GM04503 (cell line): ENCODE data around the gene ZSWIM1.
"Not testable (repeated sequence)": the region's sequence is repeated elsewhere in the genome, so short reads cannot be mapped to it uniquely, and the experiment has no call there.

Experiments used
- DNase-seq: peaks from one replicate; pipeline ENCODE4 v3.0.0-alpha.2; 2012; ENCODE audit warnings: low read depth

The ZSWIM1 gene

DNA sequence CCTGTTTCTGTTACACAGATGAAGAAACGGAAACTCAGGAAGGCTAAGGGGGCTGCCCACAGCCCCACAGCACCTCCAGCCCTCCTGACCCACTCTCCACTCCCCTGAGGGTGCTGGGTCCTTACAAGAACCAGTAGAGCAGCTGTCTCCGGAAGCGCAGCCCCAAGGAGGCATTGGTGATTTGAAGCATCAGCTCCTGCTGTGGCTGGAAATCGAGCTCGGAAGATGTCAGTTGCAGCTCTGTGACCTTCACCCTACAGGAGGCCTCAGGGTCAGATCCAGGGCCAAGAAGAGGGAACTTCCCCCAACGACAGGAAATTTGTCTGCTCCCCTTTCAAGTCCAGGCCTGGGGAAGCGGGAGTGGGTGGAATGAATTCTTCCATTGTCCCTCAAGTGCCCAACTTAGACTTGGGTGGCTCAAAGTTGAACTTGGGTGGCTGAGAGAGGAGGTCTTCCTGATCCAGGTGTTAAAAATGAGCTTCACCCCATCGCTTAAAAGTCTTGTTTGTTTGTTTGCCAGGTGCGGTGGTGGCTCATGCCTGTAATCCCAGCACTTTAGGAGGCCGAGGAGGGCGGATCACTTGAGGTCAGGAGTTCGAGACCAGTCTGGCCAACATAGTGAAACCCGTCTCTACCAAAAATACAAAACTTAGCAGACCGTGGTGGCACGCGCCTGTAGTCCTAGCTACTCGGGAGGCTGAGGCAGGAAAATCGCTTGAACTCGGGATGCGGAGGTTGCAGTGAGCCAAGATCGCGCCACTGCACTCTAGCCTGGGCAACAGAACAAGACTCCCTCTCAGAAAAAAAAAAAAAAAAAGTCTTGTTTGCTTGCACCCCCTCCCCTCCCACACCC lies 29.0 kb downstream of the ZSWIM1 start:
- no peak for DNase-seq

DNA sequence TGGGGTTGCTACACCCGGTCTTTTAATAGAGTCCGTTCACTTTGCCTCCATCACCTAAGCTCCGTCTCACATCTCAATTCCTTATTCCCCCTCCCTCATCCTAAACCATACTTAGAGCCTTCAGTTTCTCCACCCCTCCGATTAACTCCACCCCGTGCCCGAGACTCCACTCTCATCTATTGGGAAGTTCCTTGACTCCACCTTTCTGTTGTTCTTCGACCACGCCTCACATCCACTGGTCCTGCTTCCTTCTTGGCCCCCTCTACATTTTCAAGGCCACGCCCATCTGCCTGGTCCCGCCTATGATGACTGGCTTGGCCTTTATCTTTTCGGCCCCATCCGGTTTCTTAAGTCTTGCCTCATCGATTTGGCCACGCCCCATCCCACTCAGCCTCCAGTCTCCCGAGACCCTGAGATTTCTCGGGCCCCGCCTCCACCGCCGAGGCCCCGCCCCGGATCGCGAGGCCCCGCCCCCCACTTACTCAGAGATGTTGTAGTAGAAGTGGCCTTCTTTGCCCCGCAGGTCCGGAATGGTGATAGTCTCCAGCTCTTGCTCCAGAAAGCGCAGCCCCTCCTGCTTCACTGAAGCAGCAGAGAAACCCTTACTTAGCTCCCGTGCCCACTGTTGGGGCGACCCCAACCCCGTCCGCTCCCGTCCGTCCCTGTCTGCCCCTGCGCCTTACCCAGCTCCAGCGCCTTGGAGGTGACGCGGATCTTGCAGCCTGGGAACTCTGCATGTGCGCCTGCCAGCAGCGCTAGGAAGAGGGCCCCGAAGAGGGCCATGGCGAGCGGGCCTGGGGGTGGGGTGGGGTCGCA lies 29.9 kb downstream of the ZSWIM1 start:
- DNase-seq = peak; percentile 93

DNA sequence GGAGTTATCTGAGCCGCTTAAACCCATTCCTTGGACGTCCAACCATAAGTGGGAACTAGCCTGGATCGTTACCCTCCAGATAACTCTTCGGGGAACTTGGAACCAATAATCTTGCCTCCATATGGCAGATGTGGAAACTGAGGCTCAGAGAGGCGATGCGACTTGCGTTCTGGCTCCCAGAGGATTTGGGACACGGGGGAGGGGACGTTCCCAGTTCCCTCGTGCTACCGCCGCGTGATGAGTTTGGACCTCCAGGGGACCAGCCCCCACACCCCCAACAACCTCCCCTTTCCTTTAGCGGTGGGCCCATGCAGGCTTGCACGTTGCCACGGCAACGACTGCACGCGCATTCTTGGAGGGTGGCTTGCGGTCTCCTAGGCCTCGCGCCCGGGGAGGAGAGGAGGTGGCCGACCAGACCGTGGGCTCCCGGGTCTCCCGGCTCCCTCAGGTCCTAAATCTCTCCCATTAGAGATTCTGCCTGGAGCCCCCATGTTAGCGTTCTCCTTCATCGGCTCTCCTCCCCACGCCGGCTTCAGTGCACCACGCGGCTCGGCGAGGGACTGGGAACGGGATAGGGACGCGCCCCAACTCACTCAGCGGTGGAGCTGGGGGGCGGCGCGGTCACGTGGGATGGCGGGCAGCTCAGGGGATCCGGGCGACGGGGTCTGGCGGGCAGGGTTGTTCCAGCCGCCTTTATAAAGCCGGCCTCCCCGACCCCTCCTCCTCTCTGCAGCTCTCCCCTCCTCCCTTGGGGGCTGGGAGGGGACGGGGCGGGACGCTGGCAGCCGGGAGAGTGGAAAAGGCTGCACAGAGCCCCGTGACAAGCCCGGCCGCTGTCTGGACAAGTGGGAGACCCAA lies 30.7 kb downstream of the ZSWIM1 start, which contains the start of gene PLTP:
PLTP (minus strand) TSS at position 670 of the 858 bp plus-strand sequence. CDS start 703 bp downstream, outside the sequence.
- no peak for DNase-seq

DNA sequence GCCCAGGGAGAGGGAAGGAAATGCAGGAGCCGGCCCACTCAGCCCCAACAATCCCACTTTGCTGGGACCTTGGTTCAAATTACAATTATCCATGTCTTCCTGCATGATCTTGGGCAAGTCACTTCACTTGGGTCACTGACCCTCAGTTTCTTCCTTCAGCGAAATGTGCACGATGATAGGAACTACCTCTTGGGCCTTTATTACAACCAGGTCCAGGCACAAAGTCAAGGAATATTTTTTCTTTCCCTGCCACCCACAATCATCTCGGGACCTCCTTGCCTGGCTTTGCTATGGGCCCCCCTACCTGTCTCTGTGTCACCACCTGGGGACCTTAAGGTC lies 31.3 kb downstream of the ZSWIM1 start:
- DNase-seq = no peak

DNA sequence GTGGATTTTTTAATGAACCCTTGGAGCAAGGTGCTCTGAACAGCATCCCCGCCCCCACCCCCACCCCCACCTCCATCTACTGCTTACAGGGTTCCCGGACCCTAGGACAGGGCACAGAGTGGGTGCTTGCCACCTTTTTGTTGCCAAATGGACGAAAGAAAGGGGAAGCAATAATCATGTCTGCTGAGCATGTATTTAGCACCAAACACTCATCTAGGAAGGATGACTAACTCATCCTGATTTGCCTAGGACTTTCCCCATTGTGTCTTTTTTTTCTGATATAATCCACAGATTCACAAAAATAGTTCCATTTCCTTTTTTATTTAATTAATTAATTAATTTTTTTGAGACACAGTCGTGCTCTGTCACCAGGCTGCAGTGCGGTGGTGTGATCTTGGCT lies 32.1 kb downstream of the ZSWIM1 start:
- DNase-seq = no peak

DNA sequence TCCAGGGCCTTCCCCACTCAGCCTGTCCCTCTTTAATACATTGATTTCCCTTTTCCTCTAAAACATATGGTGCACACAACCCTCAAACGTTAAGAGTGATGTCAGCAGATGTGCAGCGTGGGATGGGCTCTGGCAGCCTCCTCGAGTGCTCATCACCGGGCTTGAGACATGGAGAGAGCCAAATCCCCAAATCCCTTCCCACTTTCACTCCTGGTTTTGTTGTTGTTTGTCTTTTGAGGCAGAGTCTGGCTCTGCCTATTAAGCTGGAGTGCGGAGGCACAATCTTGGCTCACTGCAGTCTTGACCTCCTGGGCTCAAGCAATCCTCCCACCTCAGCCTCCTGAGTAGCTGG lies 36.7 kb downstream of the ZSWIM1 start:
- no peak for DNase-seq

DNA sequence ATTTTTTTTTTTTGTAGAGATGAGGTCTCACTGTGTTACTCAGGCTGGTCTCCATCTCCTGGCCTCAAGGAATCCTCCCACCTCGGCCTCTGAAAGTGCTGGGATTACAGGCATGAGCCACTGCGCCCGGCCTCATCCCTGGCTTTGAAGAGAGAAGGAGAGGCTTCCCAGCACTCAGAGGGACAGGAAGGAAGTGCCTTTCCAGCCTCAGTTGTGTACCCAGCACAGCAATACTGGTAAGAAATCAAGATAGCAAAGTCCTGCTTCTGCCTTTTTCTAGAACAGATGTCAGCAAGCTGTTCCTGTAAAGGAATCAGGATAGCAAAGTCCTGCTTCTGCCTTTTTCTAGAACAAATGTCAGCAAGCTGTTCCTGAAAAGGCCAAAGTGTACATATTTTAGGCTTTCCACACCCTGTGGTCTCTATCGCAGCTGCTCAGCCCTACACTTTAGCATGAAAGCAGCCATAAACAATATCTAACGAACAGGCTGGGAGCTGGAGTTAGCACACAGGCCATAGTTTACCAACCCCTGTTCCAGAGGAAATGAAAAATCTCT lies 37.2 kb downstream of the ZSWIM1 start:
- no peak for DNase-seq

DNA sequence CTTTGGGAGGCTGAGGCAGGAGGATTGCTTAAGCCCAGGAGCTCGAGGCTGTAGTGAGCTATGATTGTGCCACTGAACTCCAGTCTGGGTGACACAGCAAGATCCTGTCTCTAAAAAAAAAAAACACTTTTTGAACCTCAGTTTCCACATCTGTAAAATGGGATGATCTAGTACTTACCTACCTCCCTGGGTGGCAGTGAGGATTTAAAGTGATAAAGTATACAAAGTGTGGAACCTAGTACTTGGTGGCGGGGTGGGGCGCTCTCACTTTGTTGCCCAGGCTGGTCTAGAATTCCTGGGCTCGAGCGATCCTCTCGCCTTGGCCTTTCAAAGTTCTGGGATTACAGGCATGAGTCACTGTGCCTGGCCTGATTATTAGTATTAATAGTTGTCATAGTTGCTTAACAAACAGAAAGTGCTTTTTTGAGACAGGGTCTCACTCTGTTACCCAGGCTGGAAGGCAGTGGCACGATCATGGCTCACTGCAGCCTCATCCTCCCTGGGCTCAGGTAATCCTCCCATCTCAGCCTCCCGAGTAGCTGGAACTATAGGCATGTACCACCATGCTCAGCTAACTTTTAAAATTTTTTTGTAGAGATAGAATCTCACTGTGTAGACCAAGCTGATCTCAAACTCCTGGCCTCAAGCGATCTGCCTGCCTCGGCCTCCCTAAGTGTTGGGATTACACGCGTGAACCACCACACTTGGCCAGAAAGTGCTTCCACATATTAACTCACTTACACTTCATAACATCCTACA lies 37.9 kb downstream of the ZSWIM1 start:
- no peak for DNase-seq

DNA sequence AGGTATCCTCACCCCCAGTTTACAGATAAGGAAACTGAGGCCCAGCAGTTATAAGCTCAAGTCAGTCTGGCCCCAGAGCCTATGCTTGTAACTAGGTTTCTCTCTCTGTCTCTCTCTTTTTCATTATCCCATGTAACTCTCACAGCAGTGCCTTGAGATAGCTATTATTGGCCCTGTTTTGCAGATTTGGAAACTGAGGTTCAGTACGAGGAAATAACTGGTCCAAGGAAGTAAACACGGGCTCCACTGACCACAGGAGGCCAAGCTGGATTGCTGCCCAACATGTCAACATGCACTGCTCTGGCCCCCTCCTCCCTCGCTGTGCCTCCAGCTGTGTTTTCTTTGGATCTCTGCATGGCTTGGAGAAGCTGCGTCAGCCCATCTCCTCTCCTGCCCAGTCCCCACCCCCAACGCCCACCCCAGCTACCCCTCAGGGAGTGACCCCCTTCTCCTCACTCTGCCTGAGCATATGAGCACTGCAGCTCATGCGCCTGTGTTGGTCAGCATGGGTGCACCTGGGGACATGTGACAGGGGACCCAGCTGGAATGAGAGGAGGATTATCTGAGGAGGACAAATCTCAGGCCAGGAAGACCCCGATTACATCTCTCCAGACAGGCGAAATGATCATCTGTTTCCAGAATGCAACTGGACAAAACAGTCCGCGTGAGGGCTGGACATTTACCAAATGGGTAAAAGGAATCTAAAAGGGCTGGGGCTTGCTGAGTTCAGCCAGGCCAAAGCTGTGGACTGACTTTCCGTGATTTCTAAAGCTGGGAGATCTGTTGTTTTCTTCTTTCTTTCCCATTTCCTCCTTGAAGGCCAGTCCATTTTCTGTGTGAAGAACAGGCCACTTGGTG lies 38.7 kb downstream of the ZSWIM1 start:
- no peak for DNase-seq

DNA sequence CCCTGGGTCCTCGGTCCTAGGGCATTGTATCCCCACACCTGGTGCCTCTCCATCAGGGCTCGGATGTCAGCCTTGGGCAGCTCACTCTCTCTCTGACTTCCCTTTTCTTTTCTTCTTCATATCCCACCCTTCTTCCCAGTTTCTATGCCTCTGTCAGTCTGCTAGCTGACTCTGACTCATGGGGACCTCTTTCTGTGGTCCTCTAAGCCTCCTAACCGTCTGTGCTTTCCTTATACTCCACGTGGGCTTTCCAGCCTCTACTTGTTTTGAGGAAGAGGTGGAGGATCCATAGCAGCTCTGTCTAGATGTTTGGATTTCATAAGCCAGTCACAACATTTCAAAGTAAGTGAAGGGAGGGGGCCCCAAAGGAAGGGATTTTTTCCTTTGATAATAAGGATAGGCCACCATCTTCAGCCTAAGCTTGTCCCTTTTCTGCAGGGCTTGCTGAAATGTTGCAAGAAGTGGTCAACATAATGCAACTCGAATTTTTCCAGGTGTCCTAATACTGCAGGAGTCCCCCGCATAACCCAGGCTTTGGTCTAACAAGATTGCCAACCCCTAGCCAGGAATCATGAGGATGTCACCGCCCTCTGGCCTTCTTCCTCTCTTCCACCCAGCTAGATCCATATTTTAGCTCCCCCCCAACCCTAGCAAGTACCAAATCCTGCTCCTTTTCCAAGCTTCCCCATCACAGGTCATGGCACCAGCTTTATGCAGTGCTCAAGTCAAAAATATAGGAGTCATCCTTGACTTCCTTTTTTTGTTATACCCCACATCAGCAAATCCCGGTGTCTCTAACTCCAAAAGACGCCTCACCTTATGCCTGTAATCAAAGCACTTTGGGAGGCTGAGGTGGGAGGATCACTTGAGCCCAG lies 39.7 kb downstream of the ZSWIM1 start:
- DNase-seq = no peak

DNA sequence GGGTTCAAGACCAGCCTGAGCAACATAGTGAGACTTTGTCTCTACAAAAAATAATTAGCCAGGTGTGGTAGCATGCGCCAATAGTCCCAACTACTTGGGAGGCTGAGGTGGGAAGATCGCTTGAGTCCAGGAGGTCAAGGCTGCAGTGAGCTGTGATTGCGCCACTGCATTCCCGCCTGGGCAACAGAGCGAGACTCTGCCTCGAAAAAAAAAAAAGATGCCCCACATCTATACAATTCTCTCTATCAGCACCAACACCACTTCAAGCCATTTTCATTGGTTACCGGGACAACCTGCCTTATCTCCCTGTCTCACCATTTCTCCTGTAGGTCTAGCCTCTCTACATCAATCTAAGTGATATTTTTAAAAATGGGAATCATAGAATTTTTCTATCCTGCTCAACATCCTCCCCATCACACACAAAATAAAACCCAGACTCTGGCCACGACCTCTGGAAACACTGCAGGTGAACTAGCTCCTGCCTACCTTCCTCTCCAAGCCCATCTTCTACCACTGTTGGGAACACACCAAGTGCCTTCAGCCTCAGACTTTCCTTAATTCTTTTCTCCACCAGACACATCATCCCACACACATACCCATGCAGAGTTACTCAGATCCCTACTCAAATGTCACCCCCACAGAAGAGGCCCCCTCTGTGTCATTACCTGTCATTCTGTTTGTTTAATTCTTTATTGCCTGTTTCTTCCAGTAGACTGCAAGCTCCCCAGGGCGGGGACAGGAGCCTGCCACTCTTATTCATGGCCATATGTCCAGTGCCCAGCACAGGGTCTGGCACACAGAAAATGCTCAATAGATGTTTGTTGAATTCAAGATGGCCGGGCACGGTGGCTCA lies 40.5 kb downstream of the ZSWIM1 start:
- DNase-seq = no peak

DNA sequence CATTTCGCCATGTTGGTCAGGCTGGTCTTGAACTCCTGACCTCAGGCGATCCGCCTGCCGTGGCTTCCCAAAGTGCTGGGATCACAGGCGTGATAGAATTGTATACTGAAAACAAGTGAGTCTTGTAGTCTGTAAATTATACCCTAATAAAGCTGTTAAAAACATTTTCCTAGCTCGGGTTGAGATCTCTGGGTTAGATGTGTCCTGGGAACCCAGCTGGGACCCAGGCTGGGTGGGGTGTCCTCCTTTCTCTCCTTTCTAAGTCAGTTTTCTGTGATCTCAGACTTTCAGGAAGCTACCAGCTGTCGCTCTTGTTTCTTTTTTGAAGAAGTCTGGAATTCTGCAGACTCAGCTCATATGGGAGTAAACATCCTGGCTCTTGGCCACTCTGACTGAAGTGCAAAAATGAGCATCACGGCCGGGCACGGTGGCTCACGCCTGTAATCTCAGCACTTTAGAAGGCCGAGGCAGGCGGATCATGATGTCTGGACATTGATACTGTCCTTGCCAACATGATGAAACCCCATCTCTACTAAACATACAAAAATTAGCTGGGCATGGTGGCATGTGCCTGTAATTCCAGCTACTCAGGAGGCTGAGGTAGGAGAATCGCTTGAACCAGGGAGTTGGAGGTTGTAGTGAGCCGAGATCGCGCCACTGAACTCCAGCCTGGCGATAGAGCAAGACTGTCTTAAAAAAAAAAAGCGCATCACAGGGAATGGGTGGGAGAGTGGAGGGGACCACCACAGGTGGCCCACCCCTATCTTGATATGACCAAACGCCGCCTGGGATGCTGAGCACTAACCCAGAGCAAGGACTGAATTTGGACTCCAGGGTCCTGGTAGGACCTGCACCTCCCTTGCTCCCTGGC lies 43.6 kb downstream of the ZSWIM1 start:
- DNase-seq = no peak

DNA sequence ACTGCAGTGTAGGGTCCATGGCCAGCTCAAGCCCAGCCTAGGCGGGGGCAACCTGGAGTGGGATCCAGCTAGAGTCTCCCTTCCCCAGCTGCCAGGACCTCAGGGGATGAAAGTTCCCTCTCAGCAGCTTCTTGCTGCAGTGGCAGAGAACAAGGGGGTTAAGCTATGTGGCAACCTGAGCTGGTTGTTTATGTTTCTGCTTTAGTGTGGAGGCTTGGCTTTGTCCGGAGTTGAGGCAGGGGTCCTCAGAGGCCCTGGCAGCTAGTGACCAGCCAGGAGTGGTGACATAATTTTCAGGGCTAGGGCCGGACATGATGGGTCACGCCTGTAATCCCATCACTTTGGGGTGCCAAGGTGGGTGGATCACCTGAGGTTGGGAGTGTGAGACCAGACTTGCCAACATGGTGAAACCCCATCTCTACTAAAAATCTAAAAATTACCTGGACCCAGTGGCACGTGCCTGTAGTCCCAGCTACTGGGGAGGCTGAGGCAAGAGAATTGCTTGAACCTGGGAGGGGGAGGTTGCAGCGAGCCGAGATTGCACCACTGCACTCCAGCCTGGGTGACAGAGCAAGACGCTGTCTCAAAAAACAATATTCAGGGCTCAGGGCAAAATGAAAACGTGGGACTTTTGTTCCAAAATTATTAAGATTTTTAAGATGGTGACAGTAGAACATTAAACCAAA lies 44.9 kb downstream of the ZSWIM1 start:
- no peak for DNase-seq

DNA sequence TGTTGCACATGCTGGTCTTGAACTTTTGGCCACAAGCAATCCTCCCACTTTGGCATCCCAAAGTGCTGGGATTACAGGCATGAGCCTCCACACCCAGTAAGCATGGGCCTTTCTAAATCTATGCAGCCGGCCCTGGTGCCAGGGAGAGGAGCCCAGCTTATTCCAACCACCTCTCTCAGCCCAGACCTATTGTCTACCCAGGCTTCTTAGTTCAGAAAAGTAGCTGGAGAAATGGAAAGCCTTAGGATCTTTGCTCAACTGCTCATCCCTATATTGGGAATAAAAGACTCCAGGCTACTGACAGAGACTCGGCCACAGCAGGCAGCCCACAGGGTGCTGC lies 45.7 kb downstream of the ZSWIM1 start:
- DNase-seq = no peak

DNA sequence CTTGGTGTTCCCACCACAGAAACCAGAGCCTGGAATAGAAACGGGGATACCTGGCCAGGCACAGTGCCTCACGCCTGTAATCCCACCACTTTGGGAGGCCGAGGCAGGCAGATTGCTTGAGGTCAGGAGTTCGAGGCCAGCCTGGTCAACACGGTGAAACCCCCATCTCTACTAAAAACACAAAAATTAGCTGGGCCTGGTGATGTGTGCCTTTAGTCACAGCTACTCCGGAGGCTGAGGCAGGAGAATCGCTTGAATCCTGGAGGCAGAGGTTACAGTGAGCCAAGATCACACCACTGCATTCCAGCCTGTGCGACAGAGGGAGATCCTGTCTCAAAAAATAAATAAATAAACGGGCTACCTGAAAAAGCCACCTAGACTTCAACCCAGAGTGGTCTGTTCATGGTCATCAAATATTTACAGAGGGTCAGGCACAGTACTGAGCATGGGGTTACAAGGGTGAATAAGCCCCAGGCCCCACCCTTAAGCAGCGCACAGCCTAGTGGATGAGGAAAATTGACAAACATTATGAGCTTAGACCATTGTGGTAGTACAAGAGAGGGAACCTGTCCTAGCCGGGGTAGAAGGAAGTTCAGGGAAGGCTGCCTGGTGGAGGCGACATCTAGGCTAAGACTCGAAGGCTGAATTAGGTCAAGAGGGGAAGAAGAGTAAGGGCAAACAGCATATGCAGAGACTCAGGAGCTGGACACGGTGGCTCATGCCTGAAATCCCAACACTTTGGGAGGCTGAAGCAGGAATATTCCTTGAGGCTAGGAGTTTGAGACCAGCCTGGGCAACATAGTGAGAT lies 46.2 kb downstream of the ZSWIM1 start:
- no peak for DNase-seq

DNA sequence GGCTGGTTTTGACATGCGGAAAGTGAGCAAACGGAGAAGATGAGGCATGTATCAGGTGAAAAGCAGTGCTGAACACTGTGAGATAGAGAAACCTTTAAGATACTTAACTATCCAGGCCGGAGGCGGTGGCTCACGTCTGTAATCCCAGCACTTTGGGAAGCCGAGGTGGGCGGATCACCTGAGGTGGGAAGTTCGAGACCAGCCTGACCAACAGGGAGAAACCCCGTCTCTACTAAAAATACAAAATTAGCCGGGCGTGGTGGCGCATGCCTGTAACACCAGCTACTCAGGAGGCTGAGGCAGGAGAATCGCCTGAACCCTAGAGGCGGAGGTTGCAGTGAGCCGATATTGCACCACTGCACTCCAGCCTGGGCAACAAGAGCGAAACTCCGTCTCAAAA lies 50.7 kb downstream of the ZSWIM1 start:
- not testable (repeated sequence) for DNase-seq
